SJSA1 (cell line): ENCODE data around the gene LSM12. TPM values are rescaled to one million over a fixed set of nuclear protein-coding genes. Genes with fewer than 3 reads are reported as not detected.
A peak's percentile ranks its signal among the peaks of the same experiment; 100 is the strongest.
"Not testable (repeated sequence)": the region's sequence is repeated elsewhere in the genome, so short reads cannot be mapped to it uniquely, and the experiment has no call there.

ENCODE experiments used
- DNase-seq, 2 experiments: peaks; one replicate each; pipeline ENCODE4 v3.0.0-alpha.2; 2015 to 2020; ENCODE audit warnings: low spot score in 2 of 2, low read depth in 1 of 2
- H3K27ac ChIP-seq: fragments of 250-450 bp; sonication (Bioruptor Pico); 2 replicates; pipeline ENCODE4 v1.5.1; 2020; ENCODE audit warnings: mild to moderate bottlenecking, moderate library complexity
- H3K27me3 ChIP-seq: fragments of 250-450 bp; sonication (Bioruptor Pico); replicated peaks from 2 replicates; pipeline ENCODE4 v1.5.1; 2020; ENCODE audit warnings: mild to moderate bottlenecking, moderate library complexity
- H3K36me3 ChIP-seq: fragments of 250-450 bp; sonication (Bioruptor Pico); 2 replicates; pipeline ENCODE4 v1.5.1; 2020; ENCODE audit warnings: mild to moderate bottlenecking
- H3K4me1 ChIP-seq: fragments of 250-450 bp; sonication (Bioruptor Pico); replicated peaks from 2 replicates; pipeline ENCODE4 v1.6.1; 2021; ENCODE audit warnings: mild to moderate bottlenecking
- H3K4me3 ChIP-seq: fragments of 250-450 bp; sonication (Bioruptor Pico); 2 replicates; pipeline ENCODE4 v1.5.1; 2020; ENCODE audit warnings: mild to moderate bottlenecking
- H3K9me3 ChIP-seq: fragments of 250-450 bp; sonication (Bioruptor Pico); replicated peaks from 2 replicates; pipeline ENCODE4 v1.5.1; 2020; ENCODE audit warnings: mild to moderate bottlenecking
- total RNA-seq: library from RNA; depleted of rRNA; stranded (reverse); fragments of >200 nt; shearing (Covaris generic); gene quantifications from 2 replicates; pipeline ENCODE4 v1.2.3, GENCODE V29; 2014; rRNA removed

Gene LSM12
- total RNA-seq, 1 experiment from 2014 or later, result 69.7 TPM

DNA sequence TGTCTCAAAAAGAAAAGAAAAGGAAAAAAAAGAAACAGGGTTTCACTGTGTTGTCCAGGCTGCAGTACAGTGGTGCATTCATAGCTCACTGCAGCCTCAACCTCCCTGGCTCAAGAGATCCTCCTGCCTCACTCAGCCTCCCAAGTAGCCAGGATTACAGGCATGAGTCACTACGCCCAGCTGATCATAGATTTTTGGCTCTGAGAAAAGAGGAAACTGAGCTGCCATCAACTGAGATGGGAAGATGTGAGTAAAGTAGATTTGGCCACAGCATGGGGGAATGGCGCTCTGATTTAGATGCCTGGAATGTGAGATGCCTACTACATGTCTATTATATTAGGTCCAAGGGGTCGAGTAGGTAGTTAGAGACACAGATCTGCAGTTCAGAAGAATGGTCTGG is 67.9 kb downstream of the LSM12 start:
- Histone ChIP-seq H3K9me3 (no peaks in the 10 kb centered on the region), H3K36me3 (no peaks in the 10 kb centered on the region), H3K27ac (no peak overlapping the region), H3K27me3 (no peaks in the 10 kb centered on the region; the same call in none of the 2 replicates), H3K4me1 (peaks cover 24% of the 10 kb centered on the region), H3K4me3 (no peak overlapping the region)
- DNase-seq, result no peak

GRCh38 chr17:43997180-43997579 is 69.3 kb downstream of the LSM12 start:
- H3K4me1 ChIP-seq, result peaks cover 14% of the 10 kb centered on the region
- DNase-seq, H3K27ac ChIP-seq, H3K27me3 ChIP-seq, H3K36me3 ChIP-seq, H3K9me3 ChIP-seq, H3K4me3 ChIP-seq: not testable (repeated sequence)

- Histone ChIP-seq H3K36me3 (no peaks in the 10 kb centered on the region), H3K4me1 (peaks cover 10% of the 10 kb centered on the region), H3K4me3 (no peak overlapping the region), H3K27ac (no peak overlapping the region), H3K27me3 (no peaks in the 10 kb centered on the region; the same call in none of the 2 replicates), H3K9me3 (no peaks in the 10 kb centered on the region)
- DNase-seq, result no peak
Observed at GRCh38 chr17:43995150-43995471, 71.4 kb downstream of the LSM12 start.

DNA sequence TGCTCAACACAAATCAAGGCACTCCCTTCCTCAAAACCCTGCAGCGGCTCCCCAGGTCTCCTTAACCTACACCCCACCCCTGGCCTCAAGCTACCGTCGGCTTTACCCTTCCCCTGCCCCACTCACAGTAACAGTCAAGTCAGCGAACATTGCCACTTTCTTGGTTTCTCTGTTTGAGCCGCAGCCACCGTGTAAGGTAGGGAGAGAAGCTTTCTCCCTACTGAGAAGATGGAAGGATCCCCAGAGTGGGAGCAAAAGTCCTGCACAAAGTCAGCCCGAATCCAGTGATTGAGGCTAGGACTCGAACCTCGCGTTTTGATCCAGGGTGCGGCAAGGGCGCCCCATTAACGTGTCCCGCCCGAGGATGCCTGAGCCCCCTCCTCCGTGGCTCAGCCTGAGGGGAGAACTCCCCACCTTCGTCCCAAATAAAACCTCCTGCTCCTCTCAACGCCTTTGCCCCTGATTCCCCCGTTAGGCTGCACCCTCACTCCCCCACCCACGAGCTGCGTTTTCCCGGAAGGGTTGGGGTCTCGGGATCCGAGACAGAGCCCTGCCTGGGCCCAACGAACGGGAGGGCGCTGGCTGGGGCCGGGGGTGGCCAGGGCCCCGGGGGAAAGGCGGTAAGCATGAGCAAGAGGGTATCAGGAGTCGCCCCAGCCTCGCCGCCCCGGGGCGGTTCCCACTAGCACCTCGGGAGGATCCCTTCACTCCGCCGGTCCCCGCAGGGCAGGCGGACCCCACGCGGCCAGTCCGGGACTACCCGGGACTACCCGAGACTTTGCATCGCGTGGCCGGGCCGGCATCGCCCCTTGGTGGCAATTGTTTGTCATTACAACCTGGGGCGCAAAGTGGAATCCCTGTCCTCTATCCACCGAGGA is 72.0 kb downstream of the LSM12 start:
- Histone ChIP-seq H3K9me3 (no peaks in the 10 kb centered on the region), H3K4me3 (no peak overlapping the region), H3K36me3 (no peaks in the 10 kb centered on the region), H3K4me1 (peaks cover 10% of the 10 kb centered on the region), H3K27me3 (no peaks in the 10 kb centered on the region; the same call in 1 of the 2 replicates), H3K27ac (no peak overlapping the region)
- peak; percentile 57 to 80 for DNase-seq

- no peaks in the 10 kb centered on the region for H3K9me3 ChIP-seq
- no peak overlapping the region for H3K27ac ChIP-seq
- no peak overlapping the region for H3K4me3 ChIP-seq
- H3K4me1 ChIP-seq, result peaks cover 10% of the 10 kb centered on the region
- H3K27me3 ChIP-seq, result no peaks in the 10 kb centered on the region; the same call in none of the 2 replicates
- no peak for DNase-seq
- no peaks in the 10 kb centered on the region for H3K36me3 ChIP-seq
Observed at GRCh38 chr17:43992641-43993040, 73.8 kb downstream of the LSM12 start.

DNA sequence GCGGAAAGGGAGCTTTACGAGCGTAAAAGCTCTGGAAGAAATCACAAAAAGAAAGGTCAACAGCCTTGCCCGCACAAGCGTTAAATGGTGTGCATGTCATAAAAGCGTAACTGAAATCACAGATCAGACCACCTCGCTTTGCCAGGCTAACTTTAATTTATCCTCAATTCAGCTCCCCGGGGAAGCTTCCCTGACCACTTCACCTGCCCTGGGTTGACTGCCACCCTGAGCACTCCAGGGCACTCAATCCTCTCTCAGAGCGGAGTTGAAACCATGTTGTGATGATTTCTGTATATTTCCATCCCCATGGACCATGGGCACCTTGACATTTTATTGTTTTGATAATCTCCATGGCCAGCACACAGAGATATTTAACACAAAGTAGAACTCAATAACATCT is 78.2 kb downstream of the LSM12 start:
- no peak for DNase-seq
- Histone ChIP-seq H3K4me1 (peaks cover 7% of the 10 kb centered on the region), H3K27me3 (peaks cover 27% of the 10 kb centered on the region), H3K36me3 (no peaks in the 10 kb centered on the region), H3K9me3 (no peaks in the 10 kb centered on the region), H3K4me3 (no peak overlapping the region), H3K27ac (no peak overlapping the region)

DNA sequence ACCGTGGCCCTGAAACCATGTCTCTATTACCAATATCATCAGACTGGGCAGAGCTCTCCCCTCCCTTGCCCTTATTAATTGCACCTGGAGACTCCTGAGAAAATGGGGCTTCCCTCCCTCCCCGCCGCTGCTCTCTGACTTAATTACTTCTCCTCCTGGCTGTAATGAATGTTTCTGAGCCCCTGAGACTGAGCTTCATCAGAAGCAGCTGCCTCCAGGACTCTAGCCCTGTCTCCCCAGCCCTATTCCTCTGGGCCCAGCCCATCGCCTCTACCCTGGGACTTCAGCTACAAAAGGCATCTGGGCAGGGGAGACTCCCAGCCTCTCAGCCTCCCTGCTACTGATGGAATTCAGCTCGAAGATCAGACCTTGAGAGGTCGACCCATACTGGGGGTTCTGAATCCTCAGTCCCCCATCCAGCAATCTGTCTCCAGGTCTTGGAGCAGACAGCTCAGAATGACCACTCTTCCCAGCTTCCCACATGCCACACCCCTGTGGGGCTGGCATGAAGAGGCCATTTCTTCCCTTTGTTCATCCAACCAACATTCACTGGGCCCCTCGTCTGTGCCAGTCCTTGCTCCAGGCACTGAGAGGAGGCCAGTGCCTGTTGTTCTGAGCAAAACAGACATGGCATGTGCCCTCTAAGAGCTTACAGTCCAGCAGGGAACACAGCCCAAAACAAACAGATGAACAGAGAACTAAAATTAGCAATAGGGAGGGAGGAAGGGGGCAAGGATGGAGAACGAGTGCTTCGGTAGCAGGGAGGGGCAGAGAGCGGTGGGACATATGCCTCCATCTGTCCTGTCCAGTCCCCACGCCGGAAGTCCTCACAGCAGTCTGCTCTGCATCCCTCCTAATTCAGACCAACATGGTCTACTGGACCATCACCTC is 79.1 kb downstream of the LSM12 start:
- no peaks in the 10 kb centered on the region for H3K36me3 ChIP-seq
- peaks cover 36% of the 10 kb centered on the region for H3K27me3 ChIP-seq
- no peaks in the 10 kb centered on the region for H3K9me3 ChIP-seq
- H3K4me1 ChIP-seq, result peaks cover 7% of the 10 kb centered on the region
- H3K27ac ChIP-seq, result no peak overlapping the region
- no peak overlapping the region for H3K4me3 ChIP-seq
- DNase-seq, result no peak

GRCh38 chr17:43986225-43986981 is 80.1 kb downstream of the LSM12 start:
- Histone ChIP-seq H3K27me3 (peaks cover 46% of the 10 kb centered on the region), H3K4me3 (no peak overlapping the region), H3K4me1 (peaks cover 7% of the 10 kb centered on the region), H3K36me3 (no peaks in the 10 kb centered on the region), H3K27ac (no peak overlapping the region), H3K9me3 (no peaks in the 10 kb centered on the region)
- no peak for DNase-seq

GRCh38 chr17:43984521-43984920 is 82.0 kb downstream of the LSM12 start:
- Histone ChIP-seq H3K27me3 (peaks cover 49% of the 10 kb centered on the region), H3K36me3 (no peaks in the 10 kb centered on the region), H3K4me3 (no peak overlapping the region), H3K4me1 (peaks cover 7% of the 10 kb centered on the region), H3K27ac (no peak overlapping the region), H3K9me3 (no peaks in the 10 kb centered on the region)
- DNase-seq, result no peak

Other genes with a start within 250 kb of the LSM12 start
- 2.4 and 6.4 TPM in 2 replicates for gene MPP3, start 233.5 kb downstream of the LSM12 start, total RNA-seq
- gene CD300LG, start 219.5 kb downstream of the LSM12 start, total RNA-seq, result not detected in 2 replicates
- 0.13 and 1.2 TPM in 2 replicates for gene MPP2, start 159.1 kb downstream of the LSM12 start, total RNA-seq
- gene PPY, start 124.2 kb downstream of the LSM12 start, total RNA-seq, result not detected in 2 replicates
- gene PYY, start 112.7 kb downstream of the LSM12 start, total RNA-seq, result not detected in 2 replicates
- gene NAGS, start 62.0 kb downstream of the LSM12 start, total RNA-seq, result 2.8 and 3.3 TPM in 2 replicates
- 77.4 and 78.7 TPM in 2 replicates for gene TMEM101, start 51.7 kb downstream of the LSM12 start, total RNA-seq
- 24.4 and 36.2 TPM in 2 replicates for gene G6PC3, start 4.1 kb upstream of the LSM12 start, total RNA-seq
- gene HDAC5, start 57.0 kb upstream of the LSM12 start, total RNA-seq, result 143 and 298 TPM in 2 replicates
- gene HROB, start 75.3 kb upstream of the LSM12 start, total RNA-seq, result 10.1 and 10.2 TPM in 2 replicates
- gene ASB16, start 104.0 kb upstream of the LSM12 start, total RNA-seq, result not detected in 2 replicates
- 22.6 and 42.6 TPM in 2 replicates for gene TMUB2, start 120.3 kb upstream of the LSM12 start, total RNA-seq
- gene ATXN7L3, start 133.2 kb upstream of the LSM12 start, total RNA-seq, result 62.6 and 67.4 TPM in 2 replicates
- 63.6 and 80.0 TPM in 2 replicates for gene UBTF, start 153.0 kb upstream of the LSM12 start, total RNA-seq
- gene SLC4A1, start 201.5 kb upstream of the LSM12 start, total RNA-seq, result not detected in 2 replicates
- gene RUNDC3A, start 241.9 kb upstream of the LSM12 start, total RNA-seq, result not detected in 2 replicates